PC-3 (cell line): ENCODE measurements around the gene ZC2HC1C. TPM values are rescaled to one million over a fixed set of nuclear protein-coding genes. Genes with fewer than 3 reads are reported as not detected.

Source experiments
- ATAC-seq: fragments of 200-7000 bp; cut with Tn5 transposase; 2 replicates; pipeline ENCODE4 v1.9.1; 2020; ENCODE audit warnings: mild to moderate bottlenecking, moderate library complexity
- BruUV-seq: library from RNA; stranded (reverse); fragments of 400-500 nt; replicated peaks from 2 replicates; lab custom pipeline; 2021; lab: Mats Ljungman, UMichigan
- CTCF ChIA-PET: fragments of 300-600 bp; sonication (Branson Sonifier 250); formaldehyde crosslinking; loops from one replicate; lab custom pipeline; 2022; ENCODE audit warnings: antibody characterized with exemption; lab: Charles Lee
- POLR2A ChIA-PET: fragments of 300-600 bp; sonication (Branson Sonifier 250); formaldehyde crosslinking; loops from one replicate; lab custom pipeline; 2022; ENCODE audit warnings: antibody characterized with exemption; ENCODE audit not compliant: unreplicated experiment; lab: Charles Lee
- DNase-seq: peaks from one replicate; pipeline ENCODE4 v3.0.0-alpha.2; 2015
- H2AFZ ChIP-seq: fragments of 300-600 bp; sonication (generic); 2 replicates; pipeline ENCODE4 v1.6.0; 2016; ENCODE audit warnings: antibody characterized with exemption, low read length
- H3F3A ChIP-seq: fragments of 300-600 bp; sonication (generic); one replicate; pipeline ENCODE4 v1.6.0; 2017; ENCODE audit warnings: antibody characterized with exemption, low read length, control low read depth, mild to moderate bottlenecking; ENCODE audit not compliant: unreplicated experiment
- H3K27ac ChIP-seq: fragments of 300-600 bp; sonication (generic); 2 replicates; pipeline ENCODE4 v1.5.1; 2016; ENCODE audit warnings: mild to moderate bottlenecking, low read length
- H3K27me3 ChIP-seq: fragments of 300-600 bp; sonication (generic); 2 replicates; pipeline ENCODE4 v1.6.1; 2016; ENCODE audit warnings: low read length, mixed read lengths
- H3K36me3 ChIP-seq: fragments of 300-600 bp; sonication (generic); 2 replicates; pipeline ENCODE4 v1.6.1; 2016; ENCODE audit warnings: low read depth, mixed run types, low read length, mixed read lengths
- H3K4me1 ChIP-seq: fragments of 300-600 bp; sonication (generic); 2 replicates; pipeline ENCODE4 v1.5.1; 2016; ENCODE audit warnings: low read length; ENCODE audit not compliant: insufficient read depth
- H3K4me2 ChIP-seq: fragments of 300-600 bp; sonication (generic); 2 replicates; pipeline ENCODE4 v1.6.0; 2016; ENCODE audit warnings: low read length
- H3K4me3 ChIP-seq: fragments of 300-600 bp; sonication (generic); 2 replicates; pipeline ENCODE4 v1.5.1; 2016; ENCODE audit warnings: mild to moderate bottlenecking, low read length, mixed read lengths
- H3K79me2 ChIP-seq: fragments of 300-600 bp; sonication (generic); 2 replicates; pipeline ENCODE4 v1.6.1; 2017; ENCODE audit warnings: low read length, mixed read lengths
- H3K9ac ChIP-seq: fragments of 300-600 bp; sonication (generic); 2 replicates; pipeline ENCODE4 v1.6.0; 2016; ENCODE audit warnings: mild to moderate bottlenecking, low read length
- H3K9me2 ChIP-seq: fragments of 300-600 bp; sonication (generic); replicated peaks from 2 replicates; pipeline ENCODE4 v1.6.1; 2016; ENCODE audit warnings: mixed run types, low read length, mixed read lengths
- H3K9me3 ChIP-seq: fragments of 300-600 bp; sonication (generic); 2 replicates; pipeline ENCODE4 v1.6.1; 2016; ENCODE audit warnings: low read length, mixed read lengths
- H4K20me1 ChIP-seq: fragments of 300-600 bp; sonication (generic); 2 replicates; pipeline ENCODE4 v1.6.1; 2016; ENCODE audit warnings: low read length, mixed read lengths
- CTCF ChIP-seq: fragments of 300-600 bp; sonication (generic); conservative IDR thresholded peaks from 2 replicates; pipeline ENCODE4 v1.5.1; 2017; ENCODE audit warnings: antibody characterized with exemption, low read depth, mild to moderate bottlenecking, low read length
- EZH2 ChIP-seq: fragments of 300-600 bp; sonication (generic); IDR thresholded peaks from one replicate; pipeline ENCODE4 v1.6.1; 2017; ENCODE audit warnings: antibody characterized with exemption, mild to moderate bottlenecking, low read length; ENCODE audit not compliant: unreplicated experiment
- EZH2phosphoT487 ChIP-seq: fragments of 300-600 bp; sonication (generic); IDR thresholded peaks from 2 replicates; pipeline ENCODE4 v1.6.1; 2018; ENCODE audit warnings: mild to moderate bottlenecking, antibody characterized with exemption, low read length, borderline replicate concordance
- intact Hi-C: fragments of 100-400 bp; cut with micrococcal nuclease; formaldehyde crosslinking; loops from 2 replicates; pipeline ENCODE4 v1.9.0; 2023
- total RNA-seq: library from RNA; depleted of rRNA; stranded (reverse); fragments of >200 nt; gene quantifications from 2 replicates; pipeline ENCODE4 v1.2.3, GENCODE V29; 2014

The ZC2HC1C gene
- total RNA-seq, 1 experiment from 2014 or later = 3.4 TPM

- Histone ChIP-seq H3K9me2 (no peaks in the 10 kb centered on the region), H3K79me2 (no peaks in the 10 kb centered on the region), H3K27me3 (no peaks in the 10 kb centered on the region), H4K20me1 (no peaks in the 10 kb centered on the region), H3K4me2 (no peak overlapping the region), H3K4me1 (no peaks in the 10 kb centered on the region), H3K27ac (no peak overlapping the region), H3K9me3 (no peaks in the 10 kb centered on the region), H3F3A (no peaks in the 10 kb centered on the region), H3K9ac (no peak overlapping the region), H3K4me3 (no peak overlapping the region), H3K36me3 (peaks cover 4% of the 10 kb centered on the region; the same call in 1 of the 2 replicates), H2AFZ (no peak overlapping the region)
- DNase-seq (no peak), ATAC-seq (no peak)
- TF ChIP-seq CTCF (no peak), EZH2 (no peak), EZH2phosphoT487 (no peak)
- ChIA-PET POLR2A (no interaction called here), CTCF (no interaction called here)
- BruUV-seq = no TSS peak
- intact Hi-C loops = no loop called here
These were observed 26.2 kb downstream of the ZC2HC1C start for GRCh38 chr14:75095690-75096089.

- Histone ChIP-seq H3K27ac (no peak overlapping the region), H3K79me2 (no peaks in the 10 kb centered on the region), H3K4me2 (no peak overlapping the region), H3F3A (no peaks in the 10 kb centered on the region), H3K4me1 (no peaks in the 10 kb centered on the region), H3K9me3 (no peaks in the 10 kb centered on the region), H3K4me3 (no peak overlapping the region), H4K20me1 (no peaks in the 10 kb centered on the region), H3K36me3 (peaks cover 4% of the 10 kb centered on the region; the same call in 1 of the 2 replicates), H3K9ac (no peak overlapping the region), H2AFZ (no peak overlapping the region), H3K9me2 (no peaks in the 10 kb centered on the region), H3K27me3 (no peaks in the 10 kb centered on the region)
- DNase-seq (no peak), ATAC-seq (no peak)
- CTCF ChIA-PET = no interaction called here
- BruUV-seq = no TSS peak
- intact Hi-C loops = no loop called here
- POLR2A ChIA-PET = no interaction called here
- TF ChIP-seq EZH2 (no peak), EZH2phosphoT487 (no peak), CTCF (no peak)
These were observed 27.5 kb downstream of the ZC2HC1C start for GRCh38 chr14:75096959-75097358.

- Histone ChIP-seq H2AFZ (no peak overlapping the region), H3K4me2 (no peak overlapping the region), H3K27me3 (no peaks in the 10 kb centered on the region), H4K20me1 (no peaks in the 10 kb centered on the region), H3K79me2 (no peaks in the 10 kb centered on the region), H3K9ac (no peak overlapping the region), H3K4me3 (no peak overlapping the region), H3K9me3 (no peaks in the 10 kb centered on the region), H3K9me2 (no peaks in the 10 kb centered on the region), H3K4me1 (no peaks in the 10 kb centered on the region), H3F3A (no peaks in the 10 kb centered on the region), H3K36me3 (peaks cover 4% of the 10 kb centered on the region; the same call in 1 of the 2 replicates), H3K27ac (no peak overlapping the region)
- ChIA-PET CTCF (interaction anchor here (0.6 kb wide), 1 partner anchor 8 kb away, joined by 4 read pairs; no protein-coding TSS in a partner anchor), POLR2A (no interaction called here)
- TF ChIP-seq EZH2phosphoT487 (no peak), CTCF (no peak), EZH2 (no peak)
- intact Hi-C loops = no loop called here
- ATAC-seq = no peak
- BruUV-seq = no TSS peak
- DNase-seq = no peak
These were observed 28.8 kb downstream of the ZC2HC1C start for GRCh38 chr14:75098212-75098611.
